ENCODE measurements around the gene PPAT.
A peak's percentile ranks its signal among the peaks of the same experiment; 100 is the strongest.
"Not testable (repeated sequence)": the region's sequence is repeated elsewhere in the genome, so short reads cannot be mapped to it uniquely, and the experiment has no call there.

The PPAT gene

DNA sequence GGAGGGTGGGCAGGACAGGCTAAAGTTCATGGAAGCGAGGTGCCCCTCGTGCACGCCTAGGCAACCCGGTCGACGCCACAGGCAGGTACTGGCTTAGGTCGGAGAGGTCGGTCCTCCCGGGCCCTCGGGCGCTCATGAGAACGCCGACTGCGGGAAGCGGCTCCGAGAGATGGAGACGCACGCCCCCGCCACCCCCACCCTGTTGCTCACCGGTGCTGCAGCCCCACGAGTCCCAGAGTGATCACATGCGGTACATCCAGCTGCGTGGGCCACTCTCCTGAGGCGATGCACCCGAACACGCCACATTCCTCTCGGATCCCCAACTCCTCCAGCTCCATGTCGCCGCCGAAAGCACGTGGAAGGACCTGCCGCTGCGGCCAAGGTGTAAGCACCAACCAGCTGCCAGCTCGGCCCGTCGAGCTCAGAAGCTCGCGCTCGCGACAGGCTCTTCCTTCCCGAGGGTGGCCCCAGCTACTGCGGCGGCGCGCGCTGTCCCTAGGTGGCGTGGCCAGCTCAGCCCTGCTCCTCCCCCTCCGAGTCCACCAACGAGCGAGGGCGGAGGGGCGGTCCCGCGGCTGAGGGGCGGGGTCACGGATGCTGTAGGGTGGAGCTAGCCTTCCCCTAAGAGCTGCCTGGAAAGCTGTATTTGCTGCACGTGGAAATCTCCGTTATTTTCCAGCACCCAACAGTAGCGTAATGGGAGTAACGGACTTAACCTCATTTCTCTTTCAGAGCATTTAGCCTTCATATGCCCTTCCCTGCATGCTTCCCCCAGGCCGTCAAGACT, at the start of gene PPAT:
Gene PPAT (minus strand): TSS at position 476 of the 787 bp plus-strand sequence. CDS start 138 bp downstream, at position 338.
- peak; percentile 97 for DNase-seq

DNA sequence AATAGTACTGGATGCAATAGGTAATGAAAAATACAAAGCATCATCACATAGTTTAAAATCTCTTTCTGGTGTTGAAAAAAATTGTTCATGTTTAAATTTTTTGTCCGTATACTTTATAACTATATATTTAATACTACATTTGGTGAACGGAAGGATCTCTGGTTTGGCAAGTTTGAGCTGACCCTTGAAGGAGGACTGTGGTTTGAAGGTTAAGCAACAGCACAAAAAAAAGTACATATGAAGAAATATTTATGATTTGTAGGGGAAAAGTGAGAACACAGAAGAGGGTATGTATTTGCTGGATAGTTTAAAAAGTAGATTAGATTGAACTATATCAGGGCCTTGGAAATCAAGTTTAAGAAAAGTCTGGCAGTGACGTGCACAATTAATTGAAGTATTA, 45.3 kb upstream of the PPAT start:
- no peak for DNase-seq

DNA sequence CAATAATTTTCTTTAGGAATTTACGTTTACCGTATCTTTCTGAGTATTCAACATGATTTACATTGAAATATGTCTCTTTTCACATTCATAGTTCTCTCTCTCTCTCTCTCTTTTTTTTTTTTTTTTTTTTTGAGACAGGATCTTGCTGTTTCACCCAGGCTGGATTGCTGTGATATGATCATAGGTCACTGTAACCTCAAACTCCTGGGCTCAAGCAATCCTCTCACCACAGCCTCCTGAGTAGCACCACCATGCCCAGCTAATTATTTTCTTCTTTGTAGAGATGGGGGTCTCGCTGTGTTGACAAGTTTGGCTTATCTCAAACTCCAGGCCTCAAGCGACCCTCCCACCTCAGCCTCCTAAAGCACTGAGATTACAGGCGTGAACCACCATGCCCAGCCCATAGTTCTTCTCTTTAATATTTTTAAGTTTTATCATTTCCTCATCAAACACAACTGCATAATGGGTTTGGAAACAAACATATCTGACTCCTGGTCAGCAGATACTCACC, 41.8 kb upstream of the PPAT start:
- no peak for DNase-seq

DNA sequence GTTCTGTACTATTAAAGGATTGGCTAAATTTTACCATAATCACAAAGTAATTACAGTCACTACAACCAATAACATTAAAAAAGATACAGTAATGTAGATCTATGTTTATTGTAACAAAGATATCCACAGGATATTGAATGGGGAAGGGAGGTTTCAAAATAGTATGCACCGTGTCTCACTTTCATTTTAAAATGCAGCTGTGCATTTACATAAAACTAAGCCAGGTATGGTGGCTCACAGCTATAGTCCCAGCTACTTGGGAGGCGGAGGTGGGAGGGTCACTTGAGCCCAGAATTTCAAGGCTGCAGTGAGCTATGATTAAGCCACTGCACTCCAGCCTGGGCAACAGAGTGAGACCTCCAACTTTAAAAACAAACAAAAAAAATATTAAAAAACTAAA, 40.5 kb upstream of the PPAT start:
- DNase-seq: no peak

DNA sequence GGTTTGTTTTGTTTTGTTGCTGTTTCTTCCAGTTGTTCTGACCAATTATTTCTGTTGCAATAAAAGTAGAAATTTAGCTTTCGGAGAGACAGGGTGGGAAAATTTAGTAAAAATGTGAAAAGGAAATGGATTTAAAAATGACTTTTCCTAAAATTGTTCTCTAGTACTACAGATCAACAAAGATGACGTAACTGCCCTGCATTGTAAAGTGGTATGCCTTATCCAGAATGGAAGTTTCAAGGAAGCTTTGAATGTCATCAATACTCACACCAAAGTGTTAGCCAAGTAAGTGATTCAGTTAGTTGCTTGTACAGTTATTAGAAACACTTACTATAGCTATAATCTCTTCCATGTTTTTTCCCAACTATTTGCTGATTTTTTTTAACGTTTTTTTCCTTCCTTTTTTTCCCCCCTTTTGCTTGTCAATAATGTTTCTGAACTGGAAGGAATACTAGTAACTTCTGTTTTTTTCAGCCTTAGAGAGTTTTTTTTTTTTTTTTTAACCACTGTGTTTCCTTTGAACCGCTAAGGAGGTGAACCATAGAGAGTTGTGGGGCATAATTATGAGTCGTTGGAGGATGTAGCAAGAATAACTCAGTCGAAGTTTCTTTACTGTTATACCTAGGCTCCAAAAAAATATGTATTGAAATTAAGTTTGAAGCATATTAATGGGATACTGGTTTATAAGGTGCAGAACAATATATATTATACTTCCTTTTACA, 34.2 kb upstream of the PPAT start:
- DNase-seq: no peak

DNA sequence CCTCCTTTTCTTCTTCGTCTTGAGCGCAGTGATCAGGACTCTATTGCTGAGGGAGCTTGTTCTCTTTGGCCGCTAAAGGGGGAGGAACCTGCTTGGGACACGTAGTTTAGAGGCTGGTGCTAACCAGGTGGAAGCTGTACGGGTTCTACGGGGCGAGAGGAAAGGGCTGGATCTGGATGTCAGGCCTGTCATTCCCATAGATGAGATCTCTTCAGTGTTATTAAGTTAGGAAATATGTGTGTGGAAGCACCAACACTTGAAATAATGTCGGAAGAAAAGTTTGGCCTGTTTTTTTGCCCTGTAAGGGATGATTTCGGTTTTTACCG, 32.6 kb upstream of the PPAT start:
- peak; percentile 65 for DNase-seq

DNA sequence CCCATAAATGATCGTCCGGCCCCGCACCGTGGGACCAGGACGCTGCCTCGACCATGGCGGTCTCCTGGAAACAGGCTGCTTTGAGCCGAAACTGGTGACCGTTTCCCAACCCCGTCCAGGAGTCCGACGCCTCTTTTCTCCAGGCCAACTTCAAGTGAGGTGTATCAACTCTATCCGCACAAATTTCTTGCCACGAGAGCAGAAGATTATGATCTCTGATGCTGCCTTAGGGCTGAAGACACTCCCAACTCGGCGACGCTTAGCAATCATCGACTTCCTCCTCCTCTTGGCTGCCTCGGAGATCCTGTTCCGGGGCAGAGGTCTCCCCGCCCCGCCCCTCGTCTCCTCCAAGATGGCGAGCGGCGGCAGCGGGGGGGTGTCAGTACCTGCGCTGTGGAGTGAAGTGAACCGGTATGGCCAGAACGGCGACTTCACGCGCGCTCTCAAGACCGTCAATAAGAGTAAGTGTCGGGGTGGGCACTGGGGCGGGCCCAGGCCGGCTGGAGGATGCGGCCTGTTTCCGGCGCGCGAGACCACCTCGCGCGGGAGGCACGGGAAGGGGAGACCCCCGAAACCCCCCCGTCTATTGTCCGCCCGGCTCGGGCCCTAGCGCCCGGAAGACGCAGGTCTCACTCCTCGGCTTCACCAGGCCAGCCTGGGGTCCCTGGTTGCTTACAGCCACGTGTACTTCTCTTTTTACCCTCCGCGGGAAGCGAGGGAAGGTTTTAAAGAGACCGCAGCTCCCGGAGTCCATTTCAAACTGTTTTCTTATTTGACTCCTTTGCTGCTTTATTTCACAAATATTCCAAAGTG, 32.1 kb upstream of the PPAT start, which contains the start of gene SRP72:
Gene SRP72 (plus strand): TSS at position 334 of the 813 bp plus-strand sequence. CDS start 19 bp downstream, at position 353.
- DNase-seq: peak; percentile 83

DNA sequence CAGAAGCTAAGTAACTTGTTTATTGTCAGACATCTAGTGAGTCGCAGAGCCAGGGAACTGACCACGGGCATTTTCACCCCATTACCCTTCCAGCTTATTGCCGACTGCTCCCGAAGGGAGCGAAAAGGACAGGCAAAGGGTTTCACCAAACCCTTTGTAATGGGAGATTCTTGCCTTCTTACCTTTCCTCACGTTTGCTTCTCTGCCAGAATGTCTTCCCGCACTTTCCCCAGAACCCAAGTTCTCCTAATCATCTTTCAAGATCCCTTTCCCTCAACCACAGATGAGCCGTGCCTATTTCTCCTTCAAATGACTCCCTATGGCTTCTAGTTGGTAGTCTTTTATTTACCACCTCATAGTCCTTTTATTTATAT, 31.5 kb upstream of the PPAT start:
- DNase-seq: no peak

DNA sequence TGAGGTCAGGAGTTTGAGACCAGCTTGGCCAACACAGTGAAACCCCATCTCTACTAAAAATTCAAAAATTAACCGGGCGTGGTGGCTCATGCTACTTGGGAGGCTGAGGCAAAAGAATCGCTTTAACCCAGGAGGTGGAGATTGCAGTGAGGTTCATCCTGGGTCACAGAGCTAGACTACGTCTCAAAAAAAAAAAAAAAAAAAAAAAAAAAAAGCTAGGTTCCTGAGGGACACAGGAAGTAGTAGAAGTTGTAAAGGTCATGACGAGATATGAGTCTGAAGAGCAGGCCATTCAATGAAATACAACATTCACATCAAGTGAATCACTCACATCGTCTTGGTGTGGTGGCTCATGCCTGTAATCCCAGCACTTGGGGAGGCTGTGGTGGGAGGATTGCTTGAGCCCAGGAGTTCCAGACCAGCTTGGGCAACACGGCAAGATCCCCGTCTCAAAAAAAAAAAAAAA, 30.9 kb upstream of the PPAT start:
- not testable (repeated sequence) for DNase-seq

DNA sequence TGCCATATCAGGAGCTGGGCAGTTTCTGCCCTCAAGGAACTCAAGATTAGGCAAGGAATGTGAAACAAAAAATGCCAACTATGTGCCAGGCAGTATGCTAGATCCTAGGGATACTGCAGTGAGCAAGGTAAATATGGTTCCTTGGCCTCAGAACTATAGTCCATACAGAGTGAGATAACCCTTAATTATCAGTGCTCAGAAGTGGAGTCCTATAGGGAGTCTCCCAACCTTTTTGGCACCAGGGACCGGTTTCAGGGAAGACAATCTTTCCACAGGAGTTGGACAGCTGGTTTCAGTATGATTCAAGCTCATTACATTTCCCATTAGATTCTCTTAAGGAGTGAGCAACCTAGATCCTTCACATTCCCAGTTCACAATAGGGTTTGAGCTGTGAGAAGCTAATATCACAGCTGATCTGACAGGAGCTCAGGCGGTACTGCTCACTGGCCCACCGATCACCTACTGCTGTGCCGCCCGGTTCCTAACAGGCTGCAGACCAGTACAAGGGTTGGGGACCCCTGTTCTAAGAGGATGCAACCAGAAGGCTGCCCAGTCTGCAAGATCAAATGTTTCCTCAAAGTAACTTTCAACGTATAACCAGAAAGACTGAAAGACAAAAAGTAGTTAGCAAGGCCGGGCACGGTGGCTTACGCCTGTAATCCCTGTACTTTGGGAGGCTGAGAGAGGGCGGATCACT, 30.3 kb upstream of the PPAT start:
- DNase-seq: no peak

DNA sequence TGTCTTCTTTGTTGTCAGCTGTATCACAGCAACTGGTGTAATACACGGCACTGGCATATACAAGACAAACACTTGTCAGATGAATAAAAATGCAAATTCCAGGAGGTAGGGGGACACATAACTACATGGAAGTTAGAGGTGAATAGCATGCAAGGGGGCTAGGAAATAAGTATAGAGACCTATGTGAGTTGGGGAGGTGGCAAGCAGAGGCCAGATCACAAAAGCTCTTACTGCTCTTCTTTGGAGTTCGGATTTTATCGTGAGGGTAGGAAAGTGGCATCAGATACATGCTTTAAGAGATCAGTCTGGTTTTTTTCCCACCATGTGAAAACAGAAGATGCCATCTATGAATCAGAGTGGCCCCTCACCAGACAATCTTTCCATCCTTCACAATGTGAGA, 29.2 kb upstream of the PPAT start:
- DNase-seq: no peak

DNA sequence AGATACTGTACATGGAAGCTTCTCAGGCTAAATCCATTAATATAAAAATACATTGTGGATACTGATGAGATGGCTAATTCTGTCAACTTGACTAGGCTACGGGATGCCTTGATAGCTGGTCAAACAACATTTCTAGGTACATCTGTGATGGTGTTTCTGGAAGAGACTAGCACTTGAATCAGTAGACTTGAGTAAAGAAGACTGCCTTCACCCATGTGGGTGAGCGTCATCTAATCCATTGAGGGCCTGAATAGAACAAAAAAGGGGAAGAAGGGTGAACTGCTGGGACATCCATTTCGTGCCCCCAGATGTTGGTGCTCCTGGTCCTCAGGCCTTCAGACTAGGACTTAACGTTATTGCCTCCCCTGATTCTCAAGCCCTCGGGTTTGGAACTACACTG, 28.3 kb upstream of the PPAT start:
- DNase-seq: no peak

DNA sequence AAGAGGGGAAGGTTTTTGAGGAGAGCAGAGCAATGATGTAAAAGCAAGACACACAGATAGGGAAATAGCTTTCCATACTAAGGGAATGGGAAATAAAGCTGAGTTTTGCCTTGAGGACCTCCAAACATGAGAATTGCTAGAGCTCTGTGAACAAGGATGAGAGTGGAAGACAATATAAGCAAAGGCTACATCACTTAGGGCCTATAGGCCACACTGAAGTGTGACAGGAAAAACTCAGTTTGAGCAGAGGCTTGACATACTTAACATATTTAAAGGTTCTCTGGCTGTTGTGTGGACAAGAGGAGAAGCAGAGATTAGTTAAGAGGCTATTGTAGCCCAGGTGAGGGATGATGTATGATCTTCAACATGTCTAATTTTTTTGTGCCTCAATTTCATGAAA, 26.7 kb upstream of the PPAT start:
- no peak for DNase-seq

DNA sequence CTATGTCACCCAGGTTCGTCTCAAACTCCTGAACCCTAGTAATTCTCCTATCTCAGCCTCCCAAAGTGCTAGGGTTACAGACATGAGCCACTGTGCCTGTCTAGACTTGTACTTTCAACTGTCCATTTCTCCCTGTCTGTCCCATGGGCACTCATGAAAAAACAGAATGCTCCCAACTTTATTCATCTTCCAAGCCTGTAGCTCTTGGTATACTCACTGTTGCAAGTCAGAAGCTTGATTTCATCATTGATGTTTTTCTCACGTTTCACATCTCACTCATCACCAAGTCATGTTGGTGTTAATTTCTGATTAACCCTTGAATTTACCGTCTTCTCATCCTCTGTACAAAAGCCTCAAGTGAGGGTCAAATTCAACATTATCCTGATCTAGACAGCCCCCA, 24.7 kb upstream of the PPAT start:
- no peak for DNase-seq

DNA sequence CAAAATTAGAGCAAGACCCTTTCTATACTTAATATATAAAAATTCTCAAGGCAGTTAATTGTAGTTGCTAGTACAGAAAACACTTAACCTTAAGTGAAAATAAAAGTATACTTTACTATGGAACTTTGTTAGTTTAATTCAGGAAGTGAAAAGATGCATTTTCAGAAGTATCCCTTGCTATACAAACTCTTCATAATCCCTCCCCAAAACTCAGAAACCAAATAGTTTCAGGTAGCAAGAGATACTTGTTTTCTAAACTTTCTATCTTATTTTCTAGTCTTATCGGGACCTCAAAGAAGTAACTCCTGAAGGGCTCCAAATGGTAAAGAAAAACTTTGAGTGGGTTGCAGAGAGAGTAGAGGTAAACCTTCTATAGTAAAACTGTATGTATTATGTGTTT, 14.9 kb upstream of the PPAT start:
- DNase-seq: no peak

DNA sequence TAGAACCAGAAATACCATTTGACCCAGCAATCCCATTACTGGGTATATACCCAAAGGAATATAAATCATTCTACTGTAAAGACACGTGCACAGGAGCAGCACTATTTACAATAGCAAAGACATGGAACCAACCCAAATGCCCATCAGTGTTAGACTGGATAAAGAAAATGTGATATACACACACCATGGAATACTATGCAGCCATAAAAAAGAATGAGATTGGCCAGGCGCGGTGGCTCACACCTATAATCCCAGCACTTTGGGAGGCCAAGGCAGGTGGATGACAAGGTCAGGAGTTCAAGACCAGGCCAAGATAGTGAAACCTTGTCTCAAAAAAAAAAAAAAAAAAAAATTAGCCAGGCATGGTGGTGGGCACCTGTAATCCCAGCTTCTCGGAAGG, 14.1 kb upstream of the PPAT start:
- not testable (repeated sequence) for DNase-seq

DNA sequence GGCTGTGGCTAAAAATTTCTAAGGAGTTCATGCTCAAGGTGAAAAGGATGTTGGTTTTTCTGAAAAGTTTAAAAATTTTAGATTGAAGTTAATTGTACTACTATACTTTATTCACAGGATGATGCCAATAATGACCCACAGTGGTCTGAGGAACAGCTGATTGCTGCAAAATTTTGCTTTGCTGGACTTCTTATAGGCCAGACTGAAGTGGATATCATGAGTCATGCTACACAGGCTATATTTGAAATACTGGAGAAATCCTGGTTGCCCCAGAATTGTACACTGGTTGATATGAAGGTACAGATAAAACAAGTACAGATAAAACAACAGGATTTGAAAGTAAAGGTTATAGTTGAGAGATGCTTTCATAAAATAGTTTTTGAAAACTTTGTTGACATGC, 12.9 kb upstream of the PPAT start:
- DNase-seq: no peak

DNA sequence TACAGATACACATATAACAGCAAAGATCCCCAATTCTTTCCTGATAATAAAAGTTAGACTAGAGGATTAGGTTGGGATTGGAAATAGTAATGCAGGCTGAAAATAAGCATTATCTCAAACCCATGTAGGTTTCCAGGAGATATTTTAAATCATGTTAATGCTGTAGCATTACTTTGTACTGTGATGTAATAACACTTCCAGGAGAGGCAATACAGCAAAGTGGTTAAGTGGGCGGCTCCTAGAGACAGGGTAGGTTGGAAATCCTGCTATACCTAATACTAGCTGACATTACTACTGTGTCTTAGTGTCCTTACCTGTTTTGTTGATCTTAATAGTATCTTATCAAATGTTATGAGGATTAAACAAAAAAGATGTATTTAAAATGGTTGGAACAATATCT, 10.3 kb upstream of the PPAT start:
- no peak for DNase-seq

DNA sequence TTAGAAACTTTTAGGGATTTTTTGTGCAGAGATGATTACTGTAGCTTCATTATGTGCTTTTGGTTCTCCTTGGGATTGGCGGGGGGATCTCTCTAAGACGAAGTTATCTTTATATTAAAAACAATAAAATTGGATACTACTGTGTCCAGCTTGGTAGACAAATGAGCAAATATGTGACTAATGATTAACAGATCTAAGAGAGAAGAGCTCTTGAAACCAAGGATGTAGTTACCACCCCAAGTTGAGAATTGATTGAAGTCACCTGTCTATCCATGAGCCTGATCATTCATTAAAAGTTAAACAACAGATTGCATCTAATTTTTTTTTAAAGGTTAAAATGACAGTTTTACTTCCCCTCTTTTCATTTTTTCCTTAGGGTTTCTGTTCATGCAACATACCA, 9.3 kb upstream of the PPAT start:
- no peak for DNase-seq

DNA sequence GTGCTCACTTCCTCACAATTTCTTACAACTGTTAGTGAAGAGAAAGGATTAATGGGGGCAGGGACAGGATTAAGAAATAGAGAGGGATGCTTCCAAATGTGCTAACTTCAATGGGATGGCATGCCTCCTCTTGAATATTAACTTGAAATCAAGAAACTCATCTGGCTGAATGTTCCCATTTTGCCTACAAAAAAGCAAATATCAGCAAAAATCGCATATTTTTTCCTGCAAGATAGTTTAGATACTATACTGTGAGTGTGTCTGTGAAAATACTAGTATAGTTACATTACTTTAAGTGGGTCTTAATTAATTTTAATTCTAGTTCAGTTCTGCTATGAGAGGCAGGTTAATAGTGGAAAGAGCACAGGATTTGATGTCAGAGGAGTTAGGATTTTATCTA, 5.6 kb upstream of the PPAT start:
- no peak for DNase-seq

DNA sequence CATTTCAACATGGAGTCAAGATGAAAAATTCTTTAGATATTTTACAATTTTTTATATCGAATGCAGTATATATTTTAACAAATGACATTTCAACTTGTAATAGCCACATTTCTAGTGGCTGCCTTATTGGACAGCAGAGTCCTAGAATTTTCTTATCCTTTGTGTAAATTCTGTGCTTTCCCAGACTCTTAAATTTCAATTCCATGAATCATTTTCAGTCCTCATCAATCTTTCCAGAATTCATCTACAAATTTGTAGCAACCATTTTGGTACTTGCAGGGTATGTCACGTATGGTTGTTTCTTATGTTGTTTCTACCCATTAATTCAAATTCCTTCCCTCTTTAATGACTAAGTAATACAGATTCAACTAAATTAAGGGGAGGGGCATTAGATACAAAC, 3.4 kb upstream of the PPAT start:
- no peak for DNase-seq

DNA sequence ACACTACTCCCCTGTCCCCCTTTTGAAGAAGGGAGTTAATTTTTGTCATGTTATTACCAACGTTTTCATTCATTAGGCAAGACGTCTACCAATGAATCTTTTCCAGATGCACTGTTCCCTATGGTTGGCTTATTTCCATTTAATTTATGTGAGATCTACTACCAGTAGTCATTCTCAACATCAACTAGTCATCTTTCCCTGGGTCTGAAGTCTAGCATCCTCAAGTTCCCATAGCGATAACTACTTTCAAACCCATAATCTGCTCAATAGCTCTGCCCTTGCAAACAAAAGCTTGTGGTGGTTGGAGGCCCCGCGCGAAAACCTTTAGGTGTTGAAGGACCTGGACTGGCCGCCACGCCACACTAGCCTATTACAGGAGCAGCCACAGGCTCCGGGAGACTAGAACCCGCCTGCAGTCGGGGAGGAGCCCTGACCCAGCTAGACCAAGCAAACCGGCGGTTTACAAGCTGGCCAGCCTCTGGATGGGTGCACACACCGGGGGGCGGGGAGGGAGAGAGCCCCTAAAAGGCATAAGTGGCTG, 746 bp downstream of the PPAT start:
- DNase-seq: peak; percentile 76

DNA sequence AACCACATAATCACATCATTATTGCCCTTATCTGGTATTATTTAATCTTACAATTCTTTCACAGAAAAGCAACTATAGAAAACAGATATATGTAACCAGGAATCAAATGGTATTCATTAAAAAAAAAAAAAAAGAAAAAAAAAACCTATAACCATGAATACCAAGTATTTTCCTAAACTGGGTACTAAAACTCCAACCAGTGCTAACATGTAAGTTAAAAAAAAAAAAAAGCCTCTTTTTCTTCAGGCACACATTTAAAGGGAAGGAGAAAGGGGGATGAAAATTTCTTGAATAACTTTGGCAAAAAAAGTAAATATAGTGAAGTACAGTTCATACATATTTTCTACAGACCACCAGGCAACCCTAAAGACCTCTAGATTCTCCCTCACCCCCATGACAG, 2.1 kb downstream of the PPAT start:
- DNase-seq: no peak
